Fibroblast of gingiva (primary cell): Measurements from ENCODE around the gene WDR27.
"Not testable (repeated sequence)": the region's sequence is repeated elsewhere in the genome, so short reads cannot be mapped to it uniquely, and the experiment has no call there.

ENCODE experiments used
- DNase-seq: peaks from one replicate; pipeline ENCODE4 v3.0.0-alpha.2; 2011; ENCODE audit warnings: low read depth

The WDR27 gene

DNA sequence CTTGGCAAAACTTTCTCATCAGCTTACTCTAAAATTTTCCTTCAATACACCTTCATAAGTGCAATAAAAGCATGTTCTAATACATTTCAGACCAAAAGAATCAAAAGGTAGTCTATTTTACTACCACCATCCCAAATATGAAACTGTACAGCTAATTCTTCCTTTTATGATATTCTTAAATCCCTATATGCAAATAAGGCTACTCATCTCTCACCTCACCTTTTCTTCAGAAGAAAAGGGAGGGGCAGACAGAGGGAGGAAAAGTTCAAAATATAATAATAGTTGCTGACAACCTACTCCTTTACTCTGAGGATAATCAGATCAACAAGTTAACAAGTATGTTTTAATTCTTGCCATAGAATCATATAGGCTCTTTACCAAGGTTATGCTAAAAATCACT, 7.5 kb upstream of the WDR27 start:
- DNase-seq, result no peak

DNA sequence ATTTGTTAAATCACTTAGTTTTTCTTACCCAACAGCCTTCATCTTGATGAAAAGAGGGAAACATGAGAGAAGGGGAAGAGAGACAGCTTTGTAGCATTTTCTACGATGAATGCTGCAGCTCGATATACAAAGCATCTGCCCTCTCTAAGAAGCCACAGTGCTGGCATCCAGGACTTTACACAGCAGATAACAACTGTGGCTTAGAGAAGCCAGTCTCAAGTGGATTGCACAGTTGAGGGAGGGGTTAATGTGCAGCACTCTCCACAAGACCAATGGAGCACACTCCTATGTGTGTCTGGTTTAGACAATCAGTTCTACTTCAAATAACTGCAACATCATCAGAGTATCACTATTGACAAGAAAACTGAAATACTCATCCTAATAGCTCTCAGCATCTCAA, 5.9 kb upstream of the WDR27 start:
- no peak for DNase-seq

DNA sequence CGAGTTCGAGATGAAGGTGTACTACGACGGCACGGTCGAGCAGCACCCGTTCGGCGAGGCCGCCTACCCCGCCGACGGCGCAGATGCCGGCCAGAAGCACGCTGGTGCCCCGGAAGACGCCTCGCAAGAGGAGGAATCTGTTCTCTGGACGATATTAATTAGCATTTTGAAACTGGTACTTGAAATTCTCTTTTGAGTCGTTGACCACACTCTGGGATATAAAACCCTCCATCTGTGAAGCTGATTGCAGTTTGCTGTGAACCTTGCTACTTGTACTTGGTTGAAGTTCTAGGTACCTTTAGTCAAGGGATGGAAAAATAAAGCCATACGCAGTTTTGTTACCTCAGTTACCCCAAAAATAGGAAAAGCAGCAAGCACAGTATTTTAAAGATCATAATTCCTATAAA, 1.0 kb upstream of the WDR27 start:
- no peak for DNase-seq

- no peak for DNase-seq
Measured at GRCh38 chr6:169701311-169701953, 397 bp downstream of the WDR27 start.

- peak; percentile 36 for DNase-seq
Measured at GRCh38 chr6:169700296-169700695, 1.5 kb downstream of the WDR27 start.

DNA sequence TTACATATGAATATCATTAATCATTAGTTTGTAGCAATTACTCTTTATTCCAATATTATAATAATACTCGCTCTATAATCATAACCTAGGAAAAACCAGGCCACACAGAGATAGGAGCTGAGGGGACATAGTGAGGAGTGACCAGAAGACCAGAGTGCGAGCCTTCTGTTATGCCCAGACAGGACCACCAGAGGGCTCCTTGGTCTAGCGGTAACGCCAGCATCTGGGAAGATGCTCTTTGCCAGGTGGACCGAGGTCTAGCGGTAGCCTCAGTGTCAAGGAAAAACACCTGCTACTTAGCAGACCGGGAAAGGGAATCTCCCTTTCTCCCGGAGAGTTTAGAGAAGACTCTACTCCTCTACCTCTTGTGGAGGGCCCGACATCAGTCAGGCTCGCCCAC, 4.7 kb downstream of the WDR27 start:
- DNase-seq, result not testable (repeated sequence)

- DNase-seq, result no peak
Measured at GRCh38 chr6:169695131-169695530, 6.7 kb downstream of the WDR27 start.

- DNase-seq, result no peak
Measured at GRCh38 chr6:169692516-169692915, 9.3 kb downstream of the WDR27 start.

DNA sequence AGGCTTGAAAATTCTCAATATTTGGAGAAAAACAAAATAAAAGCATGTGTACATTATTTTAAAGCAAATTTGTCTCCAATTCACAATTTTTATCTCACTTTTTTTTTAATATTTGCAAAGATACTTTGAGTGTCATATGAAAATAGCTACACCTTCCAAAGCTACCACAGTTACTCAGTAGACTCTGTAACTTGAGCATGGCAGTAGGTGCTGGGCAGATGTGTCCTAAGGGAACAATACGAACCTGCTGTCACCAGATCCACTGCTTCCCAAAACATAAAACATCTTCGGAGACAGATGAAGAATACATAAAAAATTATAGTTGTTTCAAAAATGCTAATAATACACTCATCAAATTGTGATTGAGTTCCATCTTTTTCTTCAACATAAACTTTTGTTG, 10.6 kb downstream of the WDR27 start:
- DNase-seq, result no peak

DNA sequence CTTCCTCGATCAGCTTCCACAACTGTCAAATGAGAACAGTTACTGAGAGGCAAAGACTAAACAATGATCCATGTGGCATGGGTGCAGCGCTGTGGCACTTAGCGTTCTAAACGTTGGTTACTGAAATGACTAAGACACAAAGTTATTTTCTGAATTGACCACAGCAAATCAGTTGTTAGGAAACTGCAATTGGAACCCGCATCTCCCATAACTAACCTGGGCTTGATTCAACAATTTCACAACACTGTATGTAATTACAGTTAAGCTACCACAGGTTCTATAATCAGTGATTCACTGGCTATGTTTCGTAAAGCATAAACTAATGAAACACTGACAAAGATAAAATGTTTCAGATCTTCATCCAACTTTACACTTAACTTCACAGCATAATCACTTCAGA, 12.5 kb downstream of the WDR27 start:
- peak; percentile 97 for DNase-seq

GRCh38 chr6:169685860-169686259, 16.0 kb downstream of the WDR27 start:
- no peak for DNase-seq

DNA sequence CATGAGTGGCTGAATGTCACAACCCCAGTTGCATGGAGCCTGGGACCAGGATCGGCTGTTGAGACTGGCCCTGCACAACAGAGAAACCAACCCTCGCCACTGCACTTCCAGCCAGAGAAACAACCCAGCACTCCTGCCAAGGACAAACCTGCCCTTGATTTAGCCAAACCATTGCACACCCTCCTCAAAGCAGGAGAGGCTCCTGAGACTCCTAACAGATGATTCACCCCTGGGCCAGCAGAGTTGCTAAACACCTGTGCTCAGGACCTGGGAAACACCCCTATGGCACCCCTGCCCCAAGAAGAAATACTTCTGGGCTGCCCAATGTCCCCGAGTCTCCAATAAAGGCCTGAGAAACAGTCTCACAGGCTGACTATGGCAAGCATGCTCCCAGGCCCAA, 17.8 kb downstream of the WDR27 start:
- no peak for DNase-seq

DNA sequence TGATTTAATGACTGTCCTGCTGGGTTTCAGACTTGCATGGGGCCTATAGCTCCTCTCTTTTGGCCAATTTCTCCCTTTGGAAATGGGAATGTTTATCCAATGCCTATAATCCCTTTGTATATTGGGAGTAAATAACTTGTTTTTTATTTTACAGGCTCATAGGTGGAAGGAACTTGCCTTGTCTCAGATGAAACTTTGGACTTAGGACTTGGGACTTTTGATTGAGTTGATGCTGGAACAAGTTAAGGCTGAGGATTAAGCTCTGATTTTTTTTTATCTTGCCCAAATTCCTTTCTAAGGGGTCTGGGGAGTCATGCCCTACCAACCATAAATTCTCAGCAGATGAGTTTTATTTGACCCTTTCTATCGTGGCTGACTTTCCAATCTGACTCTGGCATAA, 23.5 kb downstream of the WDR27 start:
- DNase-seq, result no peak

DNA sequence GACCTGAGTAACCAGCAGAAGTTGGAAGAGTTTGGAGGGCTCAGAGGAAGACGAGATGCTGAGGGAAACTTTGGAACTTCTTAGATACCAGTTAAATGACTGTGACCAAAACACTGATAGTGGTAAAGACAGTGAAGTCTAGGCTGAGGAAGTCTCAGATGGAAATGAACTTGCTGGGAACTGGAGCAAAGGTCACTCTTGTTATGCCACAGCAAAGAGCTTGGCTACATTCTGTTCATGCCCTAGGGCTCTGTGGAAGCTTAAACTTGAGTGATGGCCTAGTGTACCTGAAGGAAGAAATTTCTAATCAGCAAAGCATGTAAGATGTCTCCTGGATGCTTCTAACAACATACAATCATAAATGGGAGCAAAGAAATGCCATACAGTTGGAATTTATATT, 24.7 kb downstream of the WDR27 start:
- DNase-seq, result no peak

DNA sequence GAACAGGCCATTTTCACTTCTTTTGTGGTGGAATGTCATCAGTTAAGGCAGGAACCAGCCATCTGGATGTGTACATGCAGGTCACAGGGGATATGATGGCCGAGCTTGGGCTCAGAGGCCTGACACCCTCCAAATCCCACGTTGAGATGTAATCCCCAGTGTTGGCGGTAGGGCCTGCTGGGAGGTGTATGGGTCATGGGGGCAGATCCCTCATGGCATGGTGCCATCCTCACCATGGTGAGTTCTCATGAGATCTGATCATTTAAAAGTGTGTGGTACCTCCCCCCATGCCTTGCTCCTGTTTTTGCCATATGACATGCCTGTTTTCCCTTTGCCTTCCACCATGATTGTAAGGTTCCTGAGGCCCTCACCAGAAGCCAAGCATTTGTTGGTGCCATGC, 26.8 kb downstream of the WDR27 start:
- DNase-seq, result no peak

- DNase-seq, result no peak
Measured at GRCh38 chr6:169671563-169671962, 30.3 kb downstream of the WDR27 start.

DNA sequence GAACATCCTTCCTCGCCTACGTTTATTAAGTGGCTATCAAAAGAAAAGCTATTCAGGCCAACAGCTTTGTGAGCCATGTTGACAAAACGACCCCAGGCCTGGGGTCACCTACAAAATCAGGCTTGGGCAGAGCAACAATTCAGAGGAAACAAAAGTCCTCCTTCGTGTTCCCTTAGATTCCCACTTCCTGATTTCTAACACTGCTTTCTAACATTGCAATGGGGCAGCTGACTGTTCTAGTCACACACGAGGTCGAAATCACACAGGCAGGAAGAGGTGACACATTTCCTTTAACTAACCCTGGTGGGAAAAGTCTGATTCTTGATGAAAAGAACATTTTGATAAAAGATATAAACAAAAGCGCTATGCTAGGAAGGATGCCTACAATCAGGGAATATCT, 31.9 kb downstream of the WDR27 start:
- no peak for DNase-seq

GRCh38 chr6:169669147-169669546, 32.7 kb downstream of the WDR27 start:
- DNase-seq, result no peak

GRCh38 chr6:169668203-169668847, 33.5 kb downstream of the WDR27 start:
- DNase-seq, result no peak

DNA sequence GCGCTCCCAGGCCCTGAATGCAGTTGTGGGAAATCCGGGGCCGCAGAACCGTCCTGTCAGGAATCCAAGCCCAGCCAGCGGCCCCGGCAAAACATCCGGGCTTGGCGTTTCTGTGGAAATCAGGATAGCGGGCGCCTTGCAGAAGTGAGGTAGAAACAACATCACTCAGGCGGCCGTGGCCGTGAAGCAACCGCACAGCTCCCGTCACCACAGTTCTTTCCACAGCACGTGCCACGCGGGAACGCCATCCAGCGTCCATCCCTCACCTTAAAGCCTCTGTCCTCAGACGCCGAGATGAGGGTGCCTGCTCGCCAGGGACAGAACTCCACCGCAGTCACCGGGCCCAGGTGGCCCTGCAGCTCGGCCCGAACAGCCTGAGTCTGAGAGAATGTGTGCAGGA, 34.1 kb downstream of the WDR27 start:
- DNase-seq, result no peak

- no peak for DNase-seq
Measured at GRCh38 chr6:169666441-169666840, 35.4 kb downstream of the WDR27 start.

DNA sequence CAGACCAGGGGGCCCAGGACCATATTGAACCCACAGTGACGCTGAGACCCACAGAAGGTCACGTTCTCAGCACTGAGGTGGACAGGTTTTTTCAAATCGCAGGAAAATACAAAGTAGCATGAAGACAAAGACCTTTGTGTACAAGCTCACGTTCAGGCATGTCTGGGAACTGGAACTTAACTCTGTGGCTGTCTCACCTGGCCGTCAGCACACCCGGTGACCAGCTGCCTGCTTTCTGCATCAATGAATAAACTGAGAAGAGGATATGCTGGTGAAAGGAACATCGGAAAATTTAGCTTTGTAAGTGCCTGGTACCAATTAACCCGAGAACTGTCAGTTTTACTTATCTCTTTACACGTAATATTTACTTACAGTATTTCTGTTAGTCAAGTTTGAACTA, 36.5 kb downstream of the WDR27 start:
- no peak for DNase-seq

DNA sequence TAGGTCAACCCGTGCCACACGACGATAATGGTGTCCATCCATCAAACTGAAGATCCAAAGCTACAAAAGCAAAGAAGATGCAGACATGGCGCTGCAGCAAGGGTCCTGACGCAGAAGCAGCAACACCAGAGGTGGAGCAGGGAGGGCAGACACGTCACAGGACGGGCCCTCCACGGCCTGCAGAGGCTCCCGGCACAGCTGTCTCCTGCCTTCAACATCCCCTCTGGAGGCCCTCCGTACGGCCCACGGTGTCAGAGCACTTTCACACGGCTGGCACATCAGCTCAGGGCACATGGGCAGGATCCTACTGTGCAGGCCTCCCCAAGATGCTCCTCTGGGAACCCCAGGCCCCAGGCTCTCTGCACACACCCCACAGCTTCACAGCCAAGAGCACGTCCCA, 37.6 kb downstream of the WDR27 start:
- no peak for DNase-seq

- no peak for DNase-seq
Measured at GRCh38 chr6:169663468-169663867, 38.4 kb downstream of the WDR27 start.
